K562 (cell line): ENCODE measurements around the gene KLHL29. TPM values are rescaled to one million over a fixed set of nuclear protein-coding genes. Genes with fewer than 3 reads are reported as not detected.

Experiments used
- ATAC-seq: fragments of 200-7000 bp; cut with Tn5 transposase; 3 replicates; pipeline ENCODE4 v1.9.1; 2020; ENCODE audit warnings: moderate library complexity
- BruUV-seq: library from RNA; stranded (reverse); fragments of 400-500 nt; replicated peaks from 2 replicates; lab custom pipeline; 2021; lab: Mats Ljungman, UMichigan
- CTCF ChIA-PET: fragments of 300-600 bp; formaldehyde crosslinking; extraction: SDS; loops from one replicate; lab custom pipeline; 2021; ENCODE audit warnings: low intra/inter-chr PET ratio; lab: Yijun Ruan, JAX
- POLR2A ChIA-PET: fragments of 300-600, 350-650 bp; sonication (Branson Sonifier 250); formaldehyde crosslinking; extraction: SDS; loops from one replicate; lab custom pipeline; 2021; ENCODE audit warnings: antibody characterized with exemption, inconsistent platforms; lab: Yijun Ruan, JAX
- DNase-seq, 4 experiments: peaks; one replicate each; pipeline versions ENCODE4 v3.0.0 to v3.0.0-alpha.2; 2011 to 2018; ENCODE audit warnings: low spot score in 3 of 4, mixed read lengths in 3 of 4; ENCODE audit errors: extremely low read depth in 1 of 4
- FAIRE-seq: peaks from 2 replicates; lab custom pipeline; 2011; peaks lifted over from hg19 to GRCh38; lab: Jason Lieb, UNC
- H2AFZ ChIP-seq: 2 replicates; pipeline ENCODE4 v1.6.0; 2011; ENCODE audit warnings: low read depth, low read length, control low read depth, inconsistent platforms
- H3K27ac ChIP-seq: fragments of 200-600 bp; 3 replicates; pipeline ENCODE4 v1.8.0; 2011; ENCODE audit warnings: low read depth, mild to moderate bottlenecking, control low read depth, inconsistent platforms, low read length, moderate library complexity, mixed read lengths; ENCODE audit errors: extremely low read depth
- H3K27me3 ChIP-seq, 2 experiments: fragments of 300-600 bp in 1 of 2; 2 replicates in 1 of 2; 3 replicates in 1 of 2; pipeline versions ENCODE4 v1.6.0 to v1.8.0; 2011; ENCODE audit warnings: inconsistent platforms in 2 of 2, low read length in 2 of 2, mild to moderate bottlenecking in 1 of 2, mixed read lengths in 1 of 2, moderate library complexity in 1 of 2; ENCODE audit not compliant: control insufficient read depth in 2 of 2, insufficient read depth in 2 of 2
- H3K36me3 ChIP-seq: fragments of 300-600 bp; 3 replicates; pipeline ENCODE4 v1.8.0; 2011; ENCODE audit warnings: mild to moderate bottlenecking, low read length, inconsistent platforms; ENCODE audit not compliant: control insufficient read depth, insufficient read depth
- H3K4me1 ChIP-seq, 2 experiments: fragments of 200-600 bp in 1 of 2; replicated peaks in 1 of 2; 2 replicates in 1 of 2; 3 replicates in 1 of 2; pipeline versions ENCODE4 v1.5.1 to v1.8.0; 2011; ENCODE audit warnings: inconsistent platforms in 2 of 2, low read length in 2 of 2, mild to moderate bottlenecking in 1 of 2, mixed read lengths in 1 of 2, moderate library complexity in 1 of 2; ENCODE audit not compliant: control insufficient read depth in 2 of 2, insufficient read depth in 2 of 2
- H3K4me2 ChIP-seq: 2 replicates; pipeline ENCODE4 v1.6.1; 2011; ENCODE audit warnings: low read length, control low read depth, inconsistent platforms, mixed read lengths; ENCODE audit not compliant: insufficient read depth
- H3K4me3 ChIP-seq: fragments of 200-600 bp; sonication (generic), shearing (Covaris generic); 2 replicates; pipeline ENCODE4 v1.5.1; 2016; ENCODE audit warnings: control low read depth, inconsistent platforms
- H3K79me2 ChIP-seq: fragments of 200-600 bp; 3 replicates; pipeline ENCODE4 v1.8.0; 2011; ENCODE audit warnings: low read length, inconsistent platforms; ENCODE audit not compliant: control insufficient read depth, insufficient read depth
- H3K9ac ChIP-seq, 2 experiments: 2 replicates each; pipeline versions ENCODE4 v1.6.0 to v1.6.1; 2011; ENCODE audit warnings: low read depth in 2 of 2, low read length in 2 of 2, control low read depth in 1 of 2, inconsistent platforms in 1 of 2, mild to moderate bottlenecking in 1 of 2, mixed read lengths in 1 of 2; ENCODE audit not compliant: insufficient read depth in 1 of 2
- H3K9me1 ChIP-seq: one replicate; pipeline ENCODE4 v1.6.0; 2011; ENCODE audit warnings: inconsistent platforms, mild to moderate bottlenecking, low read length, moderate library complexity; ENCODE audit not compliant: control insufficient read depth, insufficient read depth
- H3K9me3 ChIP-seq: replicated peaks from 2 replicates; pipeline ENCODE4 v1.5.1; 2011; ENCODE audit warnings: low read depth, low read length, inconsistent platforms; ENCODE audit not compliant: control insufficient read depth, insufficient read depth
- H4K20me1 ChIP-seq: replicated peaks from 2 replicates; pipeline ENCODE4 v1.6.1; 2011; ENCODE audit warnings: low read length, inconsistent platforms, mixed read lengths; ENCODE audit not compliant: control insufficient read depth, insufficient read depth
- CBX2 ChIP-seq: fragments of 200-600 bp; sonication (generic); IDR thresholded peaks from one replicate; pipeline ENCODE4 v1.6.1; 2012; ENCODE audit warnings: mild to moderate bottlenecking, low read length, inconsistent platforms; ENCODE audit not compliant: insufficient read depth, poor library complexity, severe bottlenecking
- CREBBP ChIP-seq: IDR thresholded peaks from one replicate; pipeline ENCODE4 v1.6.1; 2012; ENCODE audit warnings: low read depth, mild to moderate bottlenecking, control low read depth, inconsistent platforms, low read length
- MED1 ChIP-seq: sonication (generic); formaldehyde crosslinking; IDR thresholded peaks from 2 replicates; pipeline ENCODE4 v1.8.1; 2023; ENCODE audit warnings: missing genetic modification reagents, borderline replicate concordance
- PTTG1 ChIP-seq: fragments of 450-650 bp; IDR thresholded peaks from 2 replicates; pipeline ENCODE4 v1.6.1; 2016; ENCODE audit warnings: low read depth, mild to moderate bottlenecking, missing genetic modification characterization, missing compliant biosample characterization
- ZBTB17 ChIP-seq: fragments of 450-650 bp; formaldehyde crosslinking; IDR thresholded peaks from 2 replicates; pipeline ENCODE4 v1.4.0; 2020; ENCODE audit warnings: mild to moderate bottlenecking
- ZNF41 ChIP-seq: fragments of 250-450 bp; sonication (Bioruptor Pico); conservative IDR thresholded peaks from 2 replicates; pipeline ENCODE4 v1.4.0; 2020; ENCODE audit warnings: mild to moderate bottlenecking
- ZZZ3 ChIP-seq: fragments of 450-650 bp; IDR thresholded peaks from 2 replicates; pipeline ENCODE4 v1.6.1; 2016; ENCODE audit warnings: antibody characterized with exemption, mild to moderate bottlenecking, moderate library complexity
- WGBS: fragments of 100-300 bp; shearing (Covaris generic); methylation state at CpG from one replicate; pipeline ENCODE4 v1.1.6; 2016; ENCODE audit warnings: low coverage, mixed read lengths; ENCODE audit not compliant: insufficient coverage; ENCODE audit errors: missing lambda C conversion rate; 5-methylcytosine and 5-hydroxymethylcytosine counted together
- in situ Hi-C: fragments of 300-500 bp; cut with MboI; formaldehyde crosslinking; loops from 4 replicates; pipeline ENCODE4 v1.15.0; 2018; ENCODE audit warnings: inconsistent platforms, mixed read lengths
- intact Hi-C: fragments of 100-400 bp; cut with micrococcal nuclease; formaldehyde crosslinking; loops from 2 replicates; pipeline ENCODE4 v1.14.2; 2022
- polyA plus RNA-seq, 8 experiments: library from polyadenylated mRNA; depleted of rRNA in 4 of 8; stranded (reverse) in 5 of 8; unstranded in 3 of 8; fragments of >200 nt; fragmentation: Nextera tagmentation in 2 of 8; fragmentation: Illumina TruSeq in 1 of 8; extraction: Ambion mirVana in 2 of 8; extraction: Trizol in 1 of 8; gene quantifications; 2 replicates each; pipeline versions ENCODE4 v1.2.1 to v1.2.3, GENCODE V29; 2011 to 2014; ENCODE audit warnings: inconsistent platforms in 1 of 8, missing spikeins in 1 of 8
- total RNA-seq, 7 experiments: library from RNA; depleted of rRNA in 6 of 7; stranded (reverse); fragments of >200 nt in 6 of 7; fragmentation: Illumina TruSeq in 2 of 7; extraction: Trizol in 2 of 7; gene quantifications; 2 replicates each; pipeline versions ENCODE4 v1.2.1 to v1.2.3, GENCODE V29; 2011 to 2021; ENCODE audit warnings: low replicate concordance in 1 of 7
- TF ChIP-seq, protein P1 (sequence below): fragments of 450-650 bp; IDR thresholded peaks from 2 replicates; pipeline ENCODE4 v1.6.1; 2017; ENCODE audit warnings: antibody characterized with exemption
- TF ChIP-seq, protein P2 (sequence below): fragments of 250-450 bp; sonication (Bioruptor Pico); IDR thresholded peaks from 2 replicates; pipeline ENCODE4 v1.8.0; 2022; ENCODE audit warnings: inconsistent platforms, mild to moderate bottlenecking, moderate library complexity, borderline replicate concordance
- TF ChIP-seq, protein P3 (sequence below): sonication (generic); formaldehyde crosslinking; IDR thresholded peaks from 2 replicates; pipeline ENCODE4 v1.8.1; 2023; ENCODE audit warnings: mild to moderate bottlenecking, missing genetic modification reagents

The KLHL29 gene
- total and polyA plus RNA-seq, 9 of the 15 experiments (the other 6 are each of a cell fraction or from before 2014, with no cell fraction given) = 0.03 to 0.31 (median 0.08) TPM; not detected in 1

DNA sequence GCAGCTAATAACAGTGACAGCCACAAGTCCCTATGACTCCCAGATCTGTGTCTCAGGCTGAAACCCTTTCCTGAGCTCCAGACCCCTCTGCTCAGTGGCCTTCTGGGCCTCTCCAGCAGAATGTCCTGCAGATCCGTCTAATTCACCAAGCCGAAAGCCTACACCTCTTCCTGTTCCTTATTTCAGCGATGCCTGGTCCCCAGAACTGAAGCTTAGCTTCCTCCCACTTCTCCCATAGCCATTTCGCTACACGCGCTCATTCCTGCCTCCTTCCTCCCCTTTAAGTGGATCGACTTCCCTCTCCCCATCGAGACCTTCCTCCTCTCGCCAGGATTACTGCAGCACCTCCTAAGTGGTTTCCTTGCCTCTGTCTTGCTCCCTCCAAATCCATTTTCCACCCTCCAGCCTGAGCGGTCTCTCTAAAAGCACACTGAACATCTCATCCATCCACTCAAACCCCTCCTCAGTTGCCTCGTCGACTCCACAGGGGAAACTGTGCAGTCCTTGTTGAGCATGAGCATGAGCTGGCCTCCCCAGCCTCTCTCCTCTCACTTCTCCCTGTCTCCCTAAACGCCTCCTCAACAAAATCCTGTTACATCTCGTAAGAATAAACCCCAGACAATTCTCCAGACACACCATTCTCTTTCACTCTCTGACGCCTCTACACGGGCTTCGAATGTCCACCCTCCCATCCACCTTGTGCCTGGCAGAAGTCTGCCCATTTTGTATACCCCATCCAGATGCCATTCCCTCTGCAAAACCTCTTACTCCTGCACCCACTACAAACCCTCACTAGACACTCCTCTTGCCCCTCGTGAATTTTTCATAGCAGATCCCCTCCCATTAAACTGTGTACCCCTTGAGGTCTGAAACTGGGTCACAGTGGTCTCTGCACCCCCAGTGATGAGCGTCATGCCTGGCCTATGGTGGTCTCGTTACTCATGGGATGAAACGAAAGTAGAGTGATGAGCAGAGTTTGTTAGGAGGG lies 309.4 kb downstream of the KLHL29 start:
- no peak overlapping the region for H2AFZ ChIP-seq
- no peak overlapping the region for H3K4me2 ChIP-seq
- in situ Hi-C loops (no loop called here), intact Hi-C loops (no loop called here)
- H3K9me1 ChIP-seq = no peaks in the 10 kb centered on the region
- H3K36me3 ChIP-seq = no peaks in the 10 kb centered on the region
- H3K4me3 ChIP-seq = no peak overlapping the region
- H4K20me1 ChIP-seq = peaks cover 9% of the 10 kb centered on the region
- ChIA-PET CTCF (interaction anchor here (0.6 kb wide), 1 partner anchor 1147 kb away, joined by 3 read pairs; no protein-coding TSS in a partner anchor), POLR2A (interaction anchor here (0.6 to 0.7 kb wide), 4 partner anchors 13 to 1579 kb away, joined by 3 read pairs; no protein-coding TSS in a partner anchor)
- DNase-seq = no peak
- no peak for ATAC-seq
- peaks cover 2 to 47% of the 10 kb centered on the region in 2 experiments; a peak in 3 of 5 replicates for H3K27me3 ChIP-seq
- BruUV-seq = no TSS peak
- H3K9ac ChIP-seq = no peak overlapping the region
- 9% methylated on average over 21 of the region's 21 CpGs for WGBS
- H3K4me1 ChIP-seq = peaks cover 0 to 20% of the 10 kb centered on the region in 2 experiments; a peak in 2 of 5 replicates
- H3K9me3 ChIP-seq = no peaks in the 10 kb centered on the region
- FAIRE-seq = no peak
- no peak overlapping the region for H3K27ac ChIP-seq
- H3K79me2 ChIP-seq = no peaks in the 10 kb centered on the region
- TF ChIP-seq, protein P1, sequence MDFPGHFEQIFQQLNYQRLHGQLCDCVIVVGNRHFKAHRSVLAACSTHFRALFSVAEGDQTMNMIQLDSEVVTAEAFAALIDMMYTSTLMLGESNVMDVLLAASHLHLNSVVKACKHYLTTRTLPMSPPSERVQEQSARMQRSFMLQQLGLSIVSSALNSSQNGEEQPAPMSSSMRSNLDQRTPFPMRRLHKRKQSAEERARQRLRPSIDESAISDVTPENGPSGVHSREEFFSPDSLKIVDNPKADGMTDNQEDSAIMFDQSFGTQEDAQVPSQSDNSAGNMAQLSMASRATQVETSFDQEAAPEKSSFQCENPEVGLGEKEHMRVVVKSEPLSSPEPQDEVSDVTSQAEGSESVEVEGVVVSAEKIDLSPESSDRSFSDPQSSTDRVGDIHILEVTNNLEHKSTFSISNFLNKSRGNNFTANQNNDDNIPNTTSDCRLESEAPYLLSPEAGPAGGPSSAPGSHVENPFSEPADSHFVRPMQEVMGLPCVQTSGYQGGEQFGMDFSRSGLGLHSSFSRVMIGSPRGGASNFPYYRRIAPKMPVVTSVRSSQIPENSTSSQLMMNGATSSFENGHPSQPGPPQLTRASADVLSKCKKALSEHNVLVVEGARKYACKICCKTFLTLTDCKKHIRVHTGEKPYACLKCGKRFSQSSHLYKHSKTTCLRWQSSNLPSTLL = no peak
- TF ChIP-seq, protein P2, sequence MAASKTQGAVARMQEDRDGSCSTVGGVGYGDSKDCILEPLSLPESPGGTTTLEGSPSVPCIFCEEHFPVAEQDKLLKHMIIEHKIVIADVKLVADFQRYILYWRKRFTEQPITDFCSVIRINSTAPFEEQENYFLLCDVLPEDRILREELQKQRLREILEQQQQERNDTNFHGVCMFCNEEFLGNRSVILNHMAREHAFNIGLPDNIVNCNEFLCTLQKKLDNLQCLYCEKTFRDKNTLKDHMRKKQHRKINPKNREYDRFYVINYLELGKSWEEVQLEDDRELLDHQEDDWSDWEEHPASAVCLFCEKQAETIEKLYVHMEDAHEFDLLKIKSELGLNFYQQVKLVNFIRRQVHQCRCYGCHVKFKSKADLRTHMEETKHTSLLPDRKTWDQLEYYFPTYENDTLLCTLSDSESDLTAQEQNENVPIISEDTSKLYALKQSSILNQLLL = no peak
- TF ChIP-seq, protein P3, sequence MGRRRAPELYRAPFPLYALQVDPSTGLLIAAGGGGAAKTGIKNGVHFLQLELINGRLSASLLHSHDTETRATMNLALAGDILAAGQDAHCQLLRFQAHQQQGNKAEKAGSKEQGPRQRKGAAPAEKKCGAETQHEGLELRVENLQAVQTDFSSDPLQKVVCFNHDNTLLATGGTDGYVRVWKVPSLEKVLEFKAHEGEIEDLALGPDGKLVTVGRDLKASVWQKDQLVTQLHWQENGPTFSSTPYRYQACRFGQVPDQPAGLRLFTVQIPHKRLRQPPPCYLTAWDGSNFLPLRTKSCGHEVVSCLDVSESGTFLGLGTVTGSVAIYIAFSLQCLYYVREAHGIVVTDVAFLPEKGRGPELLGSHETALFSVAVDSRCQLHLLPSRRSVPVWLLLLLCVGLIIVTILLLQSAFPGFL (CRISPR knock-in tag) = no peak
- TF ChIP-seq CBX2 = no peak
- TF ChIP-seq ZZZ3 = no peak
- no peak for TF ChIP-seq MED1
- TF ChIP-seq PTTG1 = no peak
- TF ChIP-seq ZBTB17 (CRISPR knock-in tag) = no peak
- no peak for TF ChIP-seq CREBBP
- TF ChIP-seq ZNF41 (CRISPR knock-in tag) = no peak
